OCI-LY7 (cell line): Measurements from ENCODE around the gene NPC1.

ENCODE experiments used
- CTCF ChIP-seq: fragments of 200-600 bp; sonication (generic); conservative IDR thresholded peaks from 2 replicates; pipeline ENCODE4 v1.5.1; 2014; ENCODE audit warnings: mild to moderate bottlenecking, antibody characterized with exemption, low read length, moderate library complexity, mixed read lengths
- EZH2phosphoT487 ChIP-seq: fragments of 200-600 bp; sonication (generic); IDR thresholded peaks from 2 replicates; pipeline ENCODE4 v1.6.1; 2018; ENCODE audit warnings: low read depth, borderline replicate concordance, mild to moderate bottlenecking, mixed run types, antibody characterized with exemption, low read length, moderate library complexity, mixed read lengths

GRCh38 chr18:23542461-23542860, 43.8 kb downstream of the NPC1 start:
- TF ChIP-seq CTCF (no peak), EZH2phosphoT487 (no peak)
